ENCODE measurements around the gene MICAL2.

GRCh38 chr11:12306830-12307229 lies 196.4 kb downstream of the MICAL2 start:
- TF ChIP-seq ZNF8 (CRISPR knock-in tag; IDR thresholded peaks at IDR 0.05) (no peak), ZFP3 (CRISPR knock-in tag; IDR thresholded peaks at IDR 0.05) (no peak), PATZ1 (CRISPR knock-in tag; IDR thresholded peaks at IDR 0.05; ENCODE audit: borderline replicate concordance) (no peak)
